Eye (tissue), 1 donor: Measurements from ENCODE around the gene FAM171A1.

Experiments
- DNase-seq: peaks from one replicate; pipeline ENCODE4 v3.0.0-alpha.2; 2015

The FAM171A1 gene

DNA sequence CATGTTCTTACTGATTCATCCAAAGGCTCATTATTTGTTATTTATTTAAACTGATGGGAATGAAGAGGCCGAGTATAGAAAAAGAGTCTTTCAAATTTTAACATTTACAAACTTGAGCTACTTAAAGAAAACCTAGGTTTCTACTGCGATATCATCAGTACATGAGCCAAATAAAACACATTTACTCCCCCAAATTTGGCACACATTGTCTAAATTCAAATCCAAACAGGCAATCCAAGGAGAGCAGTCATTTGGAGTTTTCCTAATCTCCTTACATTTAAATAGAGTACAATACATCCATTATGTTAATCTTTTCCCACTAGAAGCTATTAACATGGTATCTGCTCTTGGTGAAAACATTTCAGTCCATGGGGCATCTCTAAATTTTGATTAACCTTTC is 204.8 kb downstream of the FAM171A1 start:
- DNase-seq, result no peak

DNA sequence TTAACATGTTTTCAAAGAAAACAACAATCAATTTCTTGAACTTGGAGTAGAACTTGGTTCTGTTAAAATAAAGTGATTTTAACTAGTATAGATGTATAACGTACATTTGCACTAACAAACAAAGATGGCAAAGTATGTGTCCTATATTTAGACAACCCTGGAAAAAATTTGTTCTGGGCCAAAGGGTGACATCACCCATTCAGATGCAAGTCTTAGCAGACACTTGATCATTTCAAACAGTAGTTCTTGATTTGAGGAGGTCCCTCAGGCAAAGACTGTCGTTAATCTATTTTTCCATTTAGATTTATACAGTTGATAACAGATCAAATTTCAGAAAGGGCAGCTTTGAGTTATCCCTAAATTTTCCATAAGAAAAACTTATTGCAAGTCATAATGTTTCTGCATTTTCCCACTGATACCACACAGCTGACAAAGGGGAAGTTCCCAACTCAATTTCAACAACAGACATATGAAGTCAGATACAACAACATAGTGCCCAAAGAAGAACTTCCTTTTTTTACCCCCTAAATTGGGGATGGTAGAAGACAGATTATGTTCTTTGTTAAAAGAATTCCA is 207.7 kb downstream of the FAM171A1 start:
- DNase-seq, result no peak
